Activated CD8-positive, alpha-beta T cell treated with anti-CD3 and anti-CD28 coated beads, Interleukin-2, amount 10 ng/mL, durations not matched to agents 7 days and 5 days (primary cell): ENCODE results near the gene RINT1. TPM values are rescaled to one million over a fixed set of nuclear protein-coding genes. Genes with fewer than 3 reads are reported as not detected.

Experiments
- ATAC-seq: fragments of 150-1000 bp; cut with Tn5 transposase; one replicate; pipeline ENCODE4 v1.10.0; 2021; ENCODE audit warnings: moderate library complexity
- CTCF ChIA-PET: fragments of 350-600 bp; sonication (Branson Sonifier 250); formaldehyde crosslinking; loops from one replicate; lab custom pipeline; 2021; ENCODE audit warnings: antibody characterized with exemption; lab: Charles Lee
- POLR2A ChIA-PET: fragments of 350-600 bp; sonication (Branson Sonifier 250); formaldehyde crosslinking; loops from one replicate; lab custom pipeline; 2021; ENCODE audit warnings: antibody characterized with exemption; lab: Charles Lee
- DNase-seq: peaks from one replicate; pipeline ENCODE4 v3.0.0-alpha.2; 2020
- H3K27ac Mint-ChIP-seq: one replicate; pipeline ENCODE4 v1.8.0; 2021; ENCODE audit warnings: mild to moderate bottlenecking, mixed read lengths
- H3K27me3 Mint-ChIP-seq: one replicate; pipeline ENCODE4 v1.8.0; 2021; ENCODE audit warnings: low read depth, mixed read lengths
- H3K36me3 Mint-ChIP-seq: one replicate; pipeline ENCODE4 v1.8.0; 2021; ENCODE audit warnings: low read depth, mixed read lengths
- H3K4me1 Mint-ChIP-seq: one replicate; pipeline ENCODE4 v1.8.0; 2021; ENCODE audit warnings: low read depth, mixed read lengths
- H3K4me3 Mint-ChIP-seq: one replicate; pipeline ENCODE4 v1.8.0; 2021; ENCODE audit warnings: mild to moderate bottlenecking, mixed read lengths
- H3K9me3 Mint-ChIP-seq: one replicate; pipeline ENCODE4 v1.8.0; 2022; ENCODE audit warnings: mixed read lengths; ENCODE audit not compliant: insufficient read depth
- total RNA-seq, 2 experiments: library from RNA; stranded (reverse); gene quantifications; one replicate each; pipeline ENCODE4 v1.2.3, GENCODE V29; 2021

The RINT1 gene
- total RNA-seq, 2 experiments from 2014 or later, result 21.1 to 21.9 TPM

DNA sequence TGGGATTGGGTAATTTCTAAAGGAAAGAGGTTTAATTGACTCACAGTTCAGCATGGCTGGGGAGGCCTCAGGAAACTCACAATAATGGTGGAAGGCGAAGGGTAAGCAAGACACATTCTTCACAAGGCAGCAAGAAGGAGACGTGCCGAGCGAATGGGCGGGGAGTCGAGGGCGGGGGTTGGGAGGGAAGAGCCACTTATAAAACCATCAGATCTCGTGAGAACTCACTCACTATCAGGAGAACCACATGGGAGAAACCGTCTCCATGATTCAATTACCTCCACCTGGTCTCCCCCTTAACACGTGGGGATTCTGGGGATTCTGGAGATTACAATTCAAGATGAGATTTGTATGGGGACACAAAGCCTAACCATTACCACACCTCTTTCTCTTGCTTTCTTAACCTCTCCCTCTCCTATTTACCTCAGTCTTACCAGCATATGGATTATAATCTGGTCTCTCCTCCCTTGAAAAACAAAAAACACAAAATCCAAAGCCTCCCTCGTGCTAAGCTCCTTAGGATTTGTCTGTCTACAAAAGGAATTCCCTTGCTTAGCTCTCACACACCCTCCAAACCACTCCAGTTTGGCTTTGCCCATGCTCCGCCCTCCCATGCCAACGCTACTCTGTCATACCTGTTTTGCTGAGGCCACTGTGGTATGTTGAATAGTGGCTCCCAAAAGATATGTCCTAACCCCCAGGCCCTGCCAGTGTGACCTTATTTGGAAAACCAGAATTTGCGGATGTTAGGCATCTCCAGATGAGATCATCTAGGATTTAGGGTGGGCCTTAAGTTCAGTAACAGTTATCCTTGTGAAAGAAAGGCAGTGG lies 68.9 kb downstream of the RINT1 start:
- H3K27me3 Mint-ChIP-seq, result peaks cover 9% of the 10 kb centered on the region
- no peak overlapping the region for H3K4me3 Mint-ChIP-seq
- CTCF ChIA-PET, result no interaction called here

DNA sequence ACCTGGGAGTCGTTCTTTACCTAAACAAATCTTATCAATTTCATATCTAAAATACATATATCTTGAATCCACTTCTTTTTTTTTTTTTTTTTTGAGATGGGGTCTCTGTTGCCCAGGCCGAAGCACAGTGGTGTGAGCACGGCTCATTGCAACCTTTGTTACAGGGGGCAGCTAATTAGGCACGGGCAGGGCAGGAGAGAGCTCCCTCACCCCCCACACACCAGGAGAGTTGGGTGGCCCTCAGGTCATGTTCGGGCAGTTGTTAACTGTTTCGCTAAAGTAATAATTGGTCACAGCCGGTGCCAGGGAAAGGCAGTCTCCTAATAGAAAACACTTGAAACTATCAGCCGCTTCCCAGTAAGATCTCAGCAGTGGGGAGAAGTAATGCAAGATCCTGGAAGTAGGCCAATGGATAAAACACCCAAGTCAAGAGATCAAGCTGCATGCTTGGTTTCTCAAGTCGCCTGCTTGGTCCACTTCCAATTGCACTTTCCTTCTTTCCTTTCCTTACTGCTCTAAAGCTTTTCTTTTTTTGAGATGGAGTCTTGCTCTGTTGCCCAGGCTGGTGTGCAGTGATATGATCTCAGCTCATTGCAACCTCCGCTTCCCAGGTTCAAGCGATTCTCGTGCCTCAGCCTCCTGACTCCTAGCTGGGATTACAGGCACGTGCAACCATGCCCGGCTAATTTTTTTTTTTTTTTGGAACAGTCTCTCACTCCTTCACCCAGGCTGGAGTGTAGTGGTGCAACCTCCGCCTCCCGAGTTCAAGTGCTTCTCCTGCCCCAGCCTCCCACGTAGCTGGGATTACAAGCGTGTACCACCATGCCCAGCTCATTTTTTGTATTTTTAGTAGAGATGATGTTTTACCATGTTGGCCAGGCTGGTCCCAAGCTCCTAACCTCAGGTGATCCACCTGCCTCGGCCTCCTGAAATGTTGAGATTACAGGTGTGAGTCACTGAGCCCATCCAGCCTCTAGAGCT lies 70.6 kb downstream of the RINT1 start:
- H3K36me3 Mint-ChIP-seq, result no peaks in the 10 kb centered on the region
- H3K27me3 Mint-ChIP-seq, result peaks cover 6% of the 10 kb centered on the region
- ATAC-seq (no peak), DNase-seq (no peak)
- H3K27ac Mint-ChIP-seq, result no peak overlapping the region
- H3K9me3 Mint-ChIP-seq, result no peaks in the 10 kb centered on the region
- CTCF ChIA-PET, result interaction anchor here (0.6 kb wide), 1 partner anchor 274 kb away, joined by 3 read pairs; no protein-coding TSS in a partner anchor
- POLR2A ChIA-PET, result no interaction called here
- H3K4me3 Mint-ChIP-seq, result no peak overlapping the region
- H3K4me1 Mint-ChIP-seq, result no peaks in the 10 kb centered on the region

More for the DNA sequence above, 68.9 kb downstream of the RINT1 start:
- Mint-ChIP-seq H3K4me1 (no peaks in the 10 kb centered on the region), H3K36me3 (no peaks in the 10 kb centered on the region), H3K9me3 (no peaks in the 10 kb centered on the region), H3K27ac (no peak overlapping the region)
- ATAC-seq (no peak), DNase-seq (no peak)
- POLR2A ChIA-PET, result no interaction called here

DNA sequence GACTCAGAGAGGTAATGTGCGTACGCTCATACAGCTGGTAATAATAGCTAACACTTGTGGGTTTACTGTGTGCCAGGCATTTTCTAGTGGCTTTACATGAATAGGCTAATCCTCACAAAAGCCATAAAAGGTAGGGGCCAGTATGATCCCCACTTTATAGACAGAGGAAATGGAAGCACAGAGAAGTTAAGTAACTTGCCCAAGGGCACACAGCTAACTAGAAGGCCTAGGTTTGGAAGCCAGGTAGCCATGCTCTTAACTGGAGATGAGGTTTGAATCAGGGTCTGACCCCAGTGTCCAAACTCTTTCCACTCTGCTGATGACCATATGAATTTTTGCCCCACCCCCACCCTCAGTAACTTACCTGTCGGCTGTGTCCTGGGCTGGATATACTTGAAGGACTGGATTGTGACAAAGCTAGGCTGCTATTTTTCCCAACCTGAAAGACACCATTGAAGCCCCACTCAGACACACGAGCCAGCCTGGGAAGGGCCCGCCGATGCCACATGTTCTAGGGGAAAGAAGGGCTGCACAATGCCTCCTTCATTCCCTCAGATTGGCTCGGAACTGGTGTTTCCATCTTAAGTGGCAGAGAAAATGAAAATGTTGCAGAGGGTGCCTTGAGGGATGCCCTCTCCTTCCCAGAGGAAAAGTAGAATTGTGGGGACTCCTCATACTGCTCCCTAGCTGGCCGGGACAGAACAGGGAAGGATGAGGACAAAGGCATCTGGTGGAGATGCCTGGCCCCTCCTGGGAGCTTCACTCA lies 78.3 kb downstream of the RINT1 start:
- no peaks in the 10 kb centered on the region for H3K4me1 Mint-ChIP-seq
- no peak overlapping the region for H3K4me3 Mint-ChIP-seq
- no peaks in the 10 kb centered on the region for H3K9me3 Mint-ChIP-seq
- no peak for ATAC-seq
- H3K27me3 Mint-ChIP-seq, result no peaks in the 10 kb centered on the region
- DNase-seq, result no peak
- no peak overlapping the region for H3K27ac Mint-ChIP-seq
- ChIA-PET CTCF (no interaction called here), POLR2A (no interaction called here)
- no peaks in the 10 kb centered on the region for H3K36me3 Mint-ChIP-seq

DNA sequence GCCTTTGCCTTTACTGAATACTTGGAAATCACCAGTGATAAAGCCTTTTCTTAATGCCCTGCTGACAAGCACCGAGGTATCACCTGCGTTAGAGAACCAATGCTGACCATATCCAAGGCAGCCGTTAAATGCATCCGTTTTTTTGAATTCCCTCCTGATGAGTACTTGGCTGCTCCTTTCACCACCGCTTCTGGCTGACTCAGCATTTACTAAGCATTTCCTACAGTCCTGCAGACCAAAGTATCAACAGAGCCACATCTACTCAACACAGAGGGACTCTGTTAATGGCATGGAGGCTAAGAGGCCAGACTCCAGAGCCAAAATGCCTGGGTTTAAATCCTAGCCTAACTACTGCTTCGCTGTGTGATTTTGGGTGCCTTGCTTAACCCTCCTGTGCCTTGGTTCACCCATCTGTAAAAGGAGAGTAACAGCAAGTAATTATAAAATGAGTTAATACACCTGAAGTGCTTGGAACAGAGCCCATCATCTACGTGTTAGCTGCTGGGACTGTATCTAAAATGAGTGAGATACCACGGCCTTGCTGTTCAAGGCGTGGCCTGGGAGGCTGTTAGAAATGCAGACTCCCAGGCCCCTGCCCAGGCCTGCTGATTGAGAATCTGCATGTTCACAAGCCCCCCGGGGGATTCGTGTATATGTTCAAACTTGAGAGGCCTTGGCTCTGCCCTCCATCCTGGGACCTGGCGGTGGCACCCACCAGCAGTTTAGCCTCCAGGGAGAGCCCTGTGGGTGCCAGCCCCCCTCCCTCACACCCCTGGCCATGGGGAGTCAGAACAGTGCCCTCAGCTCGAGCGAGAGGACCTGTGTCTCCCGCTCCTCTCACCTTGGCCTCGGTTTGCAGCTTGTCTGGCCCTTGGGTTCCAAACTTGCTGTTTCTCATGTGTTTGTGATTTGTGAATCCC lies 80.1 kb downstream of the RINT1 start:
- Mint-ChIP-seq H3K27me3 (no peaks in the 10 kb centered on the region), H3K4me1 (no peaks in the 10 kb centered on the region), H3K9me3 (no peaks in the 10 kb centered on the region), H3K36me3 (no peaks in the 10 kb centered on the region), H3K27ac (no peak overlapping the region), H3K4me3 (no peak overlapping the region)
- ATAC-seq (no peak), DNase-seq (no peak)
- ChIA-PET POLR2A (no interaction called here), CTCF (no interaction called here)

DNA sequence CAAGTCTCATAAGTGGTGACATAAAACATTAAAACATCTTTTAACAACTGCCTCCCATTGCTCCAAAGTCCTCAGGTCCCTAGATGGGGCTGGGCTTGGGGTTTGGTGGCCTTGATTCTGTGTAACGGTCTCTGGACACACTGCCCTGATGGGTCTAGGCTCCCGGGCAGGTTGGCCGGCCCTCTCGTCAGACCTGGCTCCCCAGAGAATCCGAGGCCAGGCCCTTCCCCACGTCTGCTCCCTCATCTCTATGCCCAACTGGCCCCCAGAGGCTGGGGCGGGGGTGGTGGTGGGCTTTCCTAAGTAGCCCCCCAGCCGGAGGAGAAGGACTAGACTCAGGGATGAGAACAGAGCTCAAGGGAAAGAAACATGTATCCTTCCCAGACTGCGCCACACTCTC lies 80.8 kb downstream of the RINT1 start:
- Mint-ChIP-seq H3K4me1 (no peaks in the 10 kb centered on the region), H3K27me3 (no peaks in the 10 kb centered on the region), H3K36me3 (no peaks in the 10 kb centered on the region), H3K27ac (no peak overlapping the region), H3K9me3 (no peaks in the 10 kb centered on the region), H3K4me3 (no peak overlapping the region)
- ATAC-seq, result no peak
- ChIA-PET CTCF (no interaction called here), POLR2A (no interaction called here)
- no peak for DNase-seq

DNA sequence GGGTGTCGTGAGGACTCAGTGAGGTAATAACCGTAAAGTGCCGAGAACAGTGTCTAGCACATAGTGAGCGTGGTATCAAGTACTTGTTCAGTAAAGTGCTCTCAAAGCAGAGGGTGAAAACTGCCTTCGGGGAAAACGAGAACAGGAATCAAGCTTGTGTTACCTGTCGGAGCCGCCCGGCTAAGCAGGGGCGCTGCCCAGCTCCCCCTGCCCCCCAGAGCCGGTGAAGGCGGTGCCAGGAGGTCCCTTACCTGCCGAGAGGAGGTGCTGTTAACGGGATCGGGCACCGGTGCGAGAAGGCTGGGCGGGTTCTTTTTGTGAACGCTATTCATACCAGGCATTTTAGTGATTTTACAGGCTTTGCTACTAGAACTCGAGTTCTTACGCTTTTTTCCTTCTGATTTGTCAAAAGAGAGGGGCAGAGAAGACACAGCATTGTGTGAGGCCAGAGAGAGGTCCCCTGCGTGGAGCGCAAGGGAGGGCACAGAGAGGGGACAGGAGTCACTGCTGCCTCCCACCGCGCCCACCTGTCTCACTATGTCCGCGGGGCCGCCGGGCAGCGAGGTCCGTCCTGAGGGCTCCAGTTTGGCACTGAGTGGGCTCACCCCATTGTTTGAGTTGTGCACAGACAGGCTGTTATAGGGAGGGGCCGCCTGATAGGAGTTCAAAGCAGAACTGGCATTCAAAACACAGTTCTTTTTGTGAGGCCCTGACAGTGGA lies 81.8 kb downstream of the RINT1 start:
- Mint-ChIP-seq H3K4me3 (no peak overlapping the region), H3K27me3 (no peaks in the 10 kb centered on the region), H3K27ac (no peak overlapping the region), H3K4me1 (no peaks in the 10 kb centered on the region), H3K36me3 (no peaks in the 10 kb centered on the region), H3K9me3 (no peaks in the 10 kb centered on the region)
- DNase-seq (no peak), ATAC-seq (no peak)
- POLR2A ChIA-PET, result no interaction called here
- CTCF ChIA-PET, result no interaction called here

DNA sequence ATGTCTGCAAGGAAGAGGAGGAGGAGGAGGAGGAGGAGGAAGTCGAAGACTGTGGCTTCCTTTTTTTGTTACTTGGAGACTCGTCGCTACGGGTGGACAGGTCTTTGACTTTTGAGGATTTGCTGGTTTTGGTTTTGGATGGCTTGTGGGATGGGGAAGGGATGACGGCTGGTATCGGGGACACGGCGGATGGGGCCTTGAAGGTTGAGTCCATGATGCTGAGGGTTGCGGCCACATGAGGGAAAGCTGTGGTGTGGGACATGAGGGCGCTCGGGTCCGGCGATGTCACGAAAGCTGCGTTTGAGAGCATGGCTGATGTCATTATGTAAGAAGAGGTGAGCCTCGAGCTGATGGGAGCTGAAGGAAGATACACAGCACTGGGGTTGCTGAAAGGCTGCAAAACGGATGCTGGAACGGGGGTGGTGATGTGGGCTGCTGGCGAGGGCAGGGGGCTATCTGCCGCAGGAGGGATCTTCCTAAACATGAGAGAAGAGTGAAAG lies 82.4 kb downstream of the RINT1 start:
- Mint-ChIP-seq H3K36me3 (no peaks in the 10 kb centered on the region), H3K9me3 (no peaks in the 10 kb centered on the region), H3K27ac (no peak overlapping the region), H3K27me3 (no peaks in the 10 kb centered on the region), H3K4me3 (no peak overlapping the region), H3K4me1 (no peaks in the 10 kb centered on the region)
- DNase-seq (no peak), ATAC-seq (no peak)
- CTCF ChIA-PET, result no interaction called here
- POLR2A ChIA-PET, result no interaction called here

Other genes with a start within 250 kb of the RINT1 start
- 10 to 100 TPM; 34.5 to 35.9 TPM for gene SRPK2, start 143.3 kb upstream of the RINT1 start, total RNA-seq
- gene PUS7, start 9.9 kb upstream of the RINT1 start, total RNA-seq, result 10 to 100 TPM; 12.9 to 15.0 TPM
- not detected for gene EFCAB10, start 49.3 kb downstream of the RINT1 start, total RNA-seq